ENCODE data around the gene SEMA3B.

SEMA3B gene

GRCh38 chr3:50292159-50293078 lies 23.5 kb downstream of the SEMA3B start, which contains the start of gene IFRD2:
Gene IFRD2 (minus strand): TSS chr3:50292429. CDS start chr3:50292274, 155 bp downstream.
- DNase-seq: peak; percentile 61 to 99 (median 97)

DNA sequence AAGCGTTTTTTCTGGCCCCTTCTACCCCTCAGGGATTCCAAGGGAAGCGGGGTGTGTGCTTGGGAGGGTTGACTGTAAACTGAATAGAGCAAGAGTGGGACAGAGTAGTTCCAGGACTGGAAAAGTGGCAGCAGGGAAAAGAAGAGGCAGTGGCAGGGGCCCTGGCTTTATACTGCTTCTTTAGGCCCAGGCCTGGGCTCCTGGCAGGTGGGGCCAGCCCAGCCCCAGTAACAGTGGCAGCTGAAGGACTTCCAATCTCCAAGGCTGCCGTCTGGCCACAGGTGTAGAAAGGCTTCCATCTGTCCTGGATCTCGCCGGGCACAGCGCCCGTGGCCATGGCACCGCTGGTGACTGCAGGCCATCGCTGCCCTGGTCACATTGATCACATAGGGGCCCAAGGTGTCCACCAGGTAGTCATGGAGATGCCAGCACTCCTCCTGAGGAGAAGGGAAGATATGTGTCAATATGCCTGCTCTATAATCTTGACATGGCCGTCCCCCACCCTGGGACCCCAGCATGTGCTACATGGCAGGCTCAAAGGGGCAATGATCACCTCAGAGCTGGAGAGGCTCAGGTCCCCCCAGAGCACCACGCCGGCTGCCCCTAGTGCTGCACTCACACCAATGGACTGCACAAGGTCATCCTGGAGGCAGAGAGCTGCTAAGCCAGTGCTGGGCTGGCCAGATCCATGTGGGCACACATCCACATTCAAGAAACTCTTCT lies 24.3 kb downstream of the SEMA3B start:
- no peak for DNase-seq

- no peak for DNase-seq
These were observed 25.1 kb downstream of the SEMA3B start for GRCh38 chr3:50294089-50294488.

DNA sequence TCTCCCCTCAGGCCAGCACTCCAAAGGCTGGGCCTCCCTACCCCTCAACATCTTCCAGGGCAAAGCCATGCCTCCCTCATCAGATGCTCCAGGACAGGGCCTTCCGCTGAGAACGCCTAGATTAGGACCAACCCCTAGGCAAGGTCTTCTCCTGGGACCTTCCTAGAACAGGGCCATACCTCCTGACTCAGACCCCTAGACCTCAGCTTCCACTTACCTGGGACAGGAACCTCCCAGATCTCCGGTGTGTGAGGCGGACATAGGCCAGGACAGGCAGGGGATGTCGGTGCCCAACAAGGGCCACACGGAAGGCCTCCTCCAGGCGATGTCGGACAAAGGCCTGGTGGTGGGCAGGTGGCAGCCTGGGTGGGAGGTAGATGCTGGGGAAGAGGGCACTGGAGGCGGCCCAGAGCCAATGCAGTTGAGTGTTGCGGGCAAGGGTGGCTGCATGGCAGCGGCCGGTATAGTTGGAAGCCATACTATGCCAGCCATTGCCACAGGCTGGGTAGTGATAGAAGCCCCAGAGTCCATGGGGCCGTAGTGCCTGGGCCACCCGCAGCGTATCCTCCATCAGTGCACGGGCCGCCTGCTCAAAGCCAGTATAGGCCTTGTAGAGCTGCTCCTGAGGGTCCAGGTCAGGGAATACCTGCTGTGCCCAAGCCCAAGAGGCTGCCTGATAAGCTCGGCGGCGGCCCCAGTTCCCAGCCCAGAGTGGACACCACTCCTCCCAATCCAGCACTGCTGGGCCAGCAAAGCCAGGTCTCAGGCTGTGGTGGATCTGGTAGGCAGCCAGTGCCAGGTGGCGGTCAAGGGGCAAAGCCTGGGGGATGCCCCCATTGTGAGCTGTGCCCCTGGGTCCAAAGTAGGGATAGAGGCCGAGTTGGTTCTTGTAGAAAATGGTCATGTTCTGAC lies 25.8 kb downstream of the SEMA3B start:
- no peak for DNase-seq

- DNase-seq: no peak
These were observed 26.8 kb downstream of the SEMA3B start for GRCh38 chr3:50295553-50296431.

DNA sequence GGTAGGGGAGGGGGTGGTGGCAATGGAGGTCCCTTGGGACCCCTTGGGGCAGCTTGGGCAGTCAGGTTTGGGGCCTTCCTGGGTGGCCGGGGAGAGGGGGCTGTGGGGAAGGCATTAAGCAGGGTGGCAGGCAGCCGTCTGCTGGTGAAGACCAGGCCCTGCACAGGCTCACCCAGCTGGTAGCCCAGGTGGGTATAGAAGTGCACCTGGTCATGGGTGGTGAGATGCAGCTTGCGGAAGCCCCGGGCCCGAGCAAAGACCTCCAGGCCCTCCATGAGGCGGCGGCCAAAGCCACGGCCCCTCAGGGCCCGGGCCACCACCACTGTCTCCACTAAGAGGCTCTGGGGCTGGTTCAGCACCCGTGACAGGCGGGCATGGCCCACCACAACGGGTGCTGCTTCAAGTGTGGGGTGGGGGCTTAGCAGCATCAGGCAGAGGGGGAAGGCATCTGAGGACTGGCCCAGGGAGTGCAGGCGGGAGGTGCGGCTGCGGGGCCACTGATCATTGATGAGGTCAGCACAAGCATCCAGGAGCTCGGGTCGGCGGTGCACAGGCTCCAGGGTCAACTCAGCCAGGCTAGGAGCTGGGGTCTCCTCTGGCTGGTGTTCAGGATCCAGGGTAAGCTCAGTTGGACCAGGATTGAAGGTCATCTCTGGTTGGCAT lies 27.9 kb downstream of the SEMA3B start:
- DNase-seq: no peak

DNA sequence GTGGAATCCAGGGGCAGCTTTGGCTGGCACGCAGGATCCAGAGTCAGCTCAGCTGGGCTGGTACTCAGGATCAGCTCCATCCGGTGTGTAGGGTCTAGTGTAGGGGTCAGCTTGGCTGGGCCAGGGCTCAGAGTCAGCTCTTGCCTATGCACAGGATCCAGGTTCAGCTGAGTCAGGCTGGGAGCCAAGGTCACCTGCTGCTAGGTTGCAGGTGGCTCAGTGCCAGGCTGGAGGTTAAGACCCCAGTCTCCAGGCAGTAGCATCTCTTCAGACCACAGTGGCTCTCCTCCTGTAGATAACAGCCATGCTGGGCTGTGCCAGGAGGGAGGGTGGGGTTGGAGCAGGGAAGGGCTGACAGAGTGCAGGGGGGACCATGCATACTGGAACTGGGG lies 28.4 kb downstream of the SEMA3B start:
- DNase-seq: no peak

DNA sequence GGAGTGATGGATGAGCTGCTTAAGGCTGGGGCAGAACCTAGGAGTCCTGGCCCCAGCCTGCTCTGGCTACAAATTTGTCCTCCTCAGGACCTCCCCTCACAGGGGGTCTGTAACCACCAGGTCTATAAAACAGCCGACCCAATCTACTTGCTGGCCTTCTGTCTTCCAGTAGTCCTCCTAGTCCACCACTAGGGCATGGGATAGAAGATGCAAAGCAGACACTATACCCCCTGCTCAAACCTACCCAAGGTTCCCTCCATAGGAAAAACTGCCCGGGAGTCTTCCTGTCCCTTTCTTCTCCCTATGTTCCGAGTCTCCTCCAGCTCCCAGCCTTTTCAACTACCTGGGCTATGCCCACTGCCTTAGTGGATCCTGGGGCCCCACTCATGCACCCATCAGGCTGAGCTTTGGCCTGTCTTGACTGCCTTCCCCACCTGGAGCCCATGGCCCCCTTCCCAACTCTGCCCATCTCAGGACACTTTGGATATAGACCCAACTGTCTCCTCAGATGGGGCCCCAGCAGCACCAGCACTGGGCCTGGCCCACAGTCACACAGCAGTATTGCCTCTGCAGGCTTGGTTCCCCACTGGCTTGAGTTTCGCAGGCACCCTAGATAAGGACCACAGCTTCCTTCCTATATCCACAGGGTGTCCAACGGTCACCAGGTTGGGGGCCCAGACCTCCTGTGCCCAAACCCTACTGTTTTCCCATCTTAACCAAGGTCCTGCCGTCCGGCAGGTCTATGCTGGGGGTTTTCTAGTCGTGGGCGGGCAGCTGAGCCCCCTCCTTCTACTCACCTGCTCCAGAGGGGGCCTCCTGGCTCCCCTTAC lies 29.2 kb downstream of the SEMA3B start:
- no peak for DNase-seq

DNA sequence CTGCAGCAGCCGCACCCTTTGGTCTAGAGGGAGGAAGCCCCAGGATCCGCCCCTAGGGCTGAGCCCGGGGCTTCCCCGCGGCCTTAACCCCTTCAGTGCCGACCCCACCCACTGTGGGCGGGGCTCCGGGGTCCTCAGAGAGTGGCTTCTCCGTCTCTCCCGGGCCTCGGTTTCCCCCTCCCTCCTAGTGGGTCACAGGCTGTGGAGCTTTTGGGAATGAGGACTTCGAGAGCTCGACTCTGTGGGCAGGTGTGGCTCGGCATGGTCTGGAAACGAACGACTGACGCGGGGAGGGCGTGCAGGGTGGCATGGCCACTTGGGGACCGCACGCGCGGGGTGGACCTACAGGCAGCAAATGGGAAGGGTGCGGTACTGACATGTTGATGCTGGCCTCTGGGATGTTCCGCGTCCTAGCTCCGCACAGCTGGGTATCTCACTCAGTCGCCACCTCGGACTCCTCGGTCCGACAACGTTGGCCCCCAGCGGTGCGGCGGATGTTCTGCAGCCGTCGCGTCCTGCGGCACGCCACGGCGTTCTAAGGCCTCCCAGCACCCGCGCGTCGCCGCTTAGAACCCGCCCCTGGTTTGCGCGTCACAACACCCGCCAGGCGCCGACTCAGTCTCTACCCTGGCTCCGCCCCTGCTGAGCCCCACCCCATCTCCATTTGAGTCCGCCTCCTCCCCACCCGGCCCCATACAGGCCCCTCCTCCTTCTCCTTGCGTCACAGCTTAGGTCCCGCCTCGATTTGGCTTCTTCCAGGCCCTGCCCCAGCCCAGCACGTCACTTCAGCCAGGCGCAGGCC lies 30.1 kb downstream of the SEMA3B start, which contains the start of the genes HYAL3 and NAA80:
Gene HYAL3, minus strand, starts transcription at position 570 of the 802 bp plus-strand sequence. CDS start 3,803 bp downstream, outside the sequence.
Gene NAA80, minus strand, starts transcription at position 570 of the 802 bp plus-strand sequence. CDS start 1,942 bp downstream, outside the sequence.
- peak; percentile 33 to 100 (median 99) for DNase-seq

DNA sequence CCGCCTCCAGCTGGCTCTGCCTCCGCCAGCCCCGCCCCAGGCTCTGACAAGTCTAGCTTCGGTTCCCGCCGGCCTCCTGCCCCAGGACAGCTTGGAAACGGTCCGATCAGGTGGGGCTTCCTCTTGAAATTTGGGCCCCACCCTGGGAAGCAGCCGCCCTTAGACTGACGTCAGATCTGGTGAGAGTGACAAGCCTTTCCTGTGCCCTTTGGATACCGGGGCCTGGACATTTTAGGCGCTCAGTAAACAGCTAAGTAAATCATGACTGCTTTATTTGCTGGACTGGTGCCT lies 30.6 kb downstream of the SEMA3B start:
- no peak for DNase-seq

- DNase-seq: peak in 33 of 56 donors; percentile 26 to 84 (median 67)
These were observed 31.2 kb downstream of the SEMA3B start for GRCh38 chr3:50299929-50300680.

DNA sequence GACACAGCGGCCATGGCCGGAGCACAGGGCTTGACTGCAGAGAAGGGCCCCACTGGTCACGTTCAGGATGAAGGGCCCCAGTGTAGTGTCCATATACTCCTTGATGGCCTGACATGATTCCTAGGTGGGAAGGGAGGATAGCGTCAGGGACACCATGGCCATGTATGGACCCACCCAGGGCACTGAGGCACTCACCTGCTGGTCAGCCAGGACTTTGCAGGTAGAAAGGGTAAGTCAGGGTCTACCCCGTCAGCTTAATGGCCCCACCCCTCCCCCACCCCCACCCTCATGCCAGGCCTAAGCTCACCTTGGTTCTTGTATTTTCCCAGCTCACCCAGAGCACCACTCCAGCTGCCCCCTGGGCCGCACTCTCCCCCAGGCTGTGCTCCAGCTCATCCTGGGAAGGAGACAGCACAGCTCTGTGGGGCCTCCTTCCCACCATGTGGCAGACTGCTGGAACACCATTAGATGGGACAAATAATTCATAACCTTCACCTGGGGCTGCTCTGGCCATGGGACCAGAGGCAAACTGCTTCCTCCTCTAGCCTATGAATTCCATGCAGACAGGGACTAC lies 31.8 kb downstream of the SEMA3B start:
- DNase-seq: no peak

- DNase-seq: no peak
These were observed 33.4 kb downstream of the SEMA3B start for GRCh38 chr3:50302095-50303012.

DNA sequence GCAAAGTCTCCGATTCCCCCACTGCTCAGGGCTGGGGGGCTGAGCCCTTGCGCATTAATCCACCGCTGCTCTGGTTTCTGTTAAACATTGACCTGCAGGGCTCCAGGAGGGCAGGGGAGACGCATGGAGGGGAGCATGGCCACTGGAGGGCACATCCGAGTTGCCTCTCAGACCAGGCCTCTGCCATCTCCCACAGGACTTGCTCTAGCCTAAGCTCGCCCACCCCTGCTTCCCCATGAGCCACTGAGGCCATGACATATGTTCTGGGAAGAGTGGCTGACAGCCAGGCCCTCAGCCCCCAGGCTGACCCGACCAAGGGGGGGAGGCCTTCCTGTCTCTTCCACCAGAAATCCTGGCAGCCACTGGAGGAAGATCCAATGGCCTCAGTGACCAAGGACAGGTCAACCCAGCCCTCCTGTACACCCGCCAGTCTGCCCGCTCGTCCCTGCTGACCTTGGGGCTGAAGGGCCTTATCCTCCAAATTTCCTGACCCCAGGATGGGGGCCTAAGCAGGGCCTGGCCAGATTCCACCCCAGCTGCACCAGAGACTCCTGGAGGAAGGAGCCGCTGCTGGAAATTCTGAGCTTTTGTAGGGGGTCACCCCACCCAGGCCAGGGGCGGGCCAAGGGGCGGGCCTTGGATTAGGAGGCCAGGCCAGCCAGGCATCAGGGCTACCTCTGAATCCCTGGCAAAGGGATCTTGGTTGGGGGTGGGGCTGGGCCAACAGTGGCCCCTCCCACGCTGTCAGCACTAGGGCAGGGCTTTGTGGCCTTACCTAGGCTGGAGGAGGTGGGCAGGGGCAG lies 34.3 kb downstream of the SEMA3B start, which contains the start of gene HYAL1:
Gene HYAL1, minus strand, starts transcription at position 562 of the 803 bp plus-strand sequence. CDS start 618 bp downstream, outside the sequence.
- peak in 1 of 56 donors; percentile 30 for DNase-seq
